ENCODE results near the gene FAF2. TPM values are rescaled to one million over a fixed set of nuclear protein-coding genes. Genes with fewer than 3 reads are reported as not detected.
A peak's percentile ranks its signal among the peaks of the same experiment; 100 is the strongest.
"Not testable (repeated sequence)": the region's sequence is repeated elsewhere in the genome, so short reads cannot be mapped to it uniquely, and the experiment has no call there.

Gene FAF2
- total RNA-seq, 1 experiment from 2014 or later: 45.9 TPM

GRCh38 chr5:176454724-176455394, 6.7 kb downstream of the FAF2 start:
- DNase-seq (ENCODE audit: low read depth): no peak

DNA sequence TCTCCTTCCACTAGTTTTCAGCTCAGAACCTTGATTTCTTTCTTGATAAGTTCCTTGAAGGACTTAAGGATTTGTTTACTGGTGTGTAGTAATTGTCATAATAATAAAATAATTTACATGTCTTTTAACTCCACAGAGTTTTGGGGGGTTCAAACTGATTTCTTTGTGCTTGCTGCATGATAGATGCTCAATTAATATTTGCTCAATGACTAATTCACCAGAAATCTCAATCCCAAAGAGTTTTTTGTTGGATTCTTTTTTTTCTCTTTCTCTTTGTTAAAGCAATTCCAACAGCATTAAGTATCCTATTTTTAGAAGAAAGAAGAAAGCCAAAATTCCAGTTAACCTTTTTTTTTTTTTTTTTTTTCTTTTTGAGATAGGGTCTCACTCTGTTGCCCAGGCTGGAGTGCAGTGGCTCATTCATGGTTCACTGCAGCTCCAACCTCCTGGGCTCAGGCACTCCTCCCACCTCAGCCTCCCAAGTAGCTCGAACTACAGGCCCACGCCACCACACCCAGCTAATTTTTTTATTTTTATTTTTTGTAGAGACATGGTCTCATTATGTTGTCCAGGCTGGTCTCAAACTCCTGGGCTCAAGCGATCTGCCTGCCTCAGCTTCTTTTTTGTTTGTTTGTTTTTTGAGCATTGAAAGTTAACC, 10.8 kb downstream of the FAF2 start:
- no peak for DNase-seq (ENCODE audit: low read depth)

DNA sequence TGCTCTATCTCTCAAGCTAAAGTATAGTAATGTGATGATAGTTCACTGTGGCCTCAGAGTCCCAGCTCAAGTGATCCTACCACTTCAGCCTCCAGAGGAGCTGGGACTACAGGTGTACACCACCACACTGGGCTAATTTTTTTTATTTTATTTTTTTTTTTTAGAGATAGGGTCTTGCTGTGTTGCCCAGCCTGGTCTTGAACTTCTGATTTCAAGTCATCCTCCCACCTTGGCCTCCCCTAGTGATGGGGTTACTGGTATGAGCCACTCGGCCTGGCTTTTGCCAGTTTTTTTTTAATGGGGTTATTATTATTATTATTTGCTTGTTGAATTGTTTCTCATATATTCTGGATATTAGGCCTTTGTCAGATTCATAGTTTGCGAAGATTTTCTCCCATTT, 13.2 kb downstream of the FAF2 start:
- DNase-seq (ENCODE audit: low read depth): no peak

GRCh38 chr5:176463113-176463764, 15.1 kb downstream of the FAF2 start:
- no peak for DNase-seq (ENCODE audit: low read depth)

GRCh38 chr5:176466245-176466871, 18.2 kb downstream of the FAF2 start:
- DNase-seq (ENCODE audit: low read depth): no peak

DNA sequence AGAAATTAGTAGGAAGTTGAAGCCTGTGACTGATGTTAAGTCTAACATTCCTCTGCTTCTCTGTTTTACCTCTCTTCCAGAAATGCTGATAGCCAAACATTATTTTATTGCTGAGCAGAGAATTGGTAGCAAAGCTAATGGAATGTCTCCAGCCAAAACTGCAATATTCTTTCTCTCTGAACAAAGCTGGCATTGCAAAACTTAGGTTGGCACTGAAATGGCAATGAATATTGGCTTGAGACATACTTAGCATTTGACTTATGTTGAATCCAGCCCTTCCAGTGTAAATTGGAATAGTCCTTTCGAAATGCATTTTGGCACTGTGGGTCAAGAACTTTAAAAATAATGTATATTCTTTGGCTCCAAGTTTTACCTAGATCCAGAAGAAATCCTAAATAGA, 21.1 kb downstream of the FAF2 start:
- DNase-seq (ENCODE audit: low read depth): no peak

DNA sequence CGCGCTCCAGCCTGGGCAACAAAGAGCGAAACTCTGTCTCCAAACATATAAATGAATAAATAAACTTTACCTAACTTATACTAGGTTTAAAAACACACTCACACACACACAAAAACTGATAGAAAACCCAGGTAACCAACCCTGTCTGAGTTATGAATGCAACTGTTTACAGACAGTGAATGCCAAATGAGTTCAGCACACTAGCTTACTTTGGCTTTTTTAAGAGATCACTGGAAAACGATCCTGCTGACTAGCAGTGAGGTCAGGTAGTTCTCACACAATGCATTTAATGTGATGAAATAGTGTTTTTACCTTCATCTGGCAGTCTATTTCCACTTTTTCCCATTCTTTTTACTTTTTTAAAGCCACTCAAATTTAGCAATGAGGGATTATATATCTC, 22.4 kb downstream of the FAF2 start:
- DNase-seq (ENCODE audit: low read depth): no peak

- DNase-seq (ENCODE audit: low read depth): no peak
Measured at GRCh38 chr5:176471098-176471497, 22.9 kb downstream of the FAF2 start.

GRCh38 chr5:176473335-176474006, 25.3 kb downstream of the FAF2 start:
- DNase-seq (ENCODE audit: low read depth): no peak

DNA sequence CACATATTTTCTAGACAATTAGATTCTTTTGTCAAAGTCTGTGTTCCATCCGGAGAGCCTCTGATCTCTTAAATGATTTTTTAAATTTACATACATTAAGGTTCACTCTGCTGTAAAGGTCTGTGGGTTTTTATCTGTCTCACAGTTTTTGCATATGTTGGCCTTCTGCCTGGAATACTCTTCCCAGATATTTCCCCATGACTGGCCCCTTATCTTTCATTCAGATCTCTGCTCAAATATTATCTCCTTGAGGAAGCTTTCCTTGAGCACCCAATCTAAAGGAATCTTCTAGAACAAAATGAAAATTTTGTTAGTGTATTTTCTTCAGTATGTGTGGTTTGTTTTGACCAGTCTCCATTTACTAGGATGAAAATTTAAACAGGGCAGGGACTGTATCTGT, 26.3 kb downstream of the FAF2 start:
- no peak for DNase-seq (ENCODE audit: low read depth)

- no peak for DNase-seq (ENCODE audit: low read depth)
Measured at GRCh38 chr5:176481711-176482110, 33.5 kb downstream of the FAF2 start.

DNA sequence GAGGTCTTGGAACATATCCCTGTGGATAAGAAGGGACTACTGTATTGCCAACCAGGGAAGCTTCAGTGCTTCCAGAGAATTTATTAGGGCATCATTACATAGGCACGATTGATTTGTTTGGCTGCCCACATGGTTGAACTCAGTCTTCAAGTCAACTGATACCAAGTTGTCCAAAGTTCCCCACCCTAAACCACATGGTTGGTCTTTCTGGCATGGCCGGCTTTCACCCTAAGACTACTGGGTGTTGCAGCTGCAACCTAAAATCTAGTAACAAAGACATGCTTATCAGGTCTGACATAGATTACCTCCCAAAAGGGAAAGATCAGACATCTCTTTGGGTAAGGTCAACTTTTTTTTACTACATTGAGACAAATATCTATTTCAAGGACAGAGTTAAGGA, 37.0 kb downstream of the FAF2 start:
- DNase-seq (ENCODE audit: low read depth): no peak

GRCh38 chr5:176486189-176486757, 38.1 kb downstream of the FAF2 start:
- no peak for DNase-seq (ENCODE audit: low read depth)

DNA sequence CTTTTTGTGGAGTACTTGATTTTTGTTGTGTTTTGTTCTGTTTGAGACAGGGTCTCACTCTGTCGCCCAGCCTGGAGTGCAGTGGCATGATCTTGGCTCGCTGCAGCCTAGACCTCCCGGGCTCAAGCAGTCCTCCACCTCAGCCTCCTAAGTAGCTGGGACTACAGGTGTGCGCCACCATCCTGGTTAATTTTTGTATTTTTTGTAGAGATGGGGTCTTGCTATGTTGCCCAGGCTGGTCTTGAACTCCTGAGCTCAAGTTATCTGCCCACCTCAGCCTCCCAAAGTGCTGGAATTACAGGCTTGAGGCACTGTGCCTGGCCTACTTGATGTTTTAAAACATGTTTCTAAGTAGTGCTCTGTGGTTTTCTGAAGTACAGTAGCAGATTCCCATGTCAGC, 39.0 kb downstream of the FAF2 start:
- DNase-seq (ENCODE audit: low read depth): not testable (repeated sequence)

- DNase-seq (ENCODE audit: low read depth): no peak
Measured at GRCh38 chr5:176489077-176489476, 40.9 kb downstream of the FAF2 start.

- no peak for DNase-seq (ENCODE audit: low read depth)
Measured at GRCh38 chr5:176490301-176490700, 42.1 kb downstream of the FAF2 start.

DNA sequence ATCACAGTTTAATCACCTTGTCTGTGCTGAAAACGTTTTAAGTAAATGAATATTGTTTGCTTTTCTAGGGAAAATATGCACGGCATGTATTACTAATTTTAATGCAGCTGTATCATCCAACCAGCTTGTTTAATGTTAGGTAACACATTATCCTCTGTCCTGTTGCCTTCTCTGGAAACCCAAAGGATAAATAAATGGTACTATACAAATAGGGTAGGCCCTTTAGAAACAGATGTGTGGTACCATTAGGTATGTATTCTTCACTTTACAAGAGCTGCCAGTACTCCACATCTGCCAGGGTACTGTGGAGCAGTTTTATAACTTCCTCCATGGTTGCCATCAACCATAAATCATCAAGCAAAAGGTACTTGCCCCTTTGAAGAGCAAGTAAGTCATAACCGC, 42.9 kb downstream of the FAF2 start:
- no peak for DNase-seq (ENCODE audit: low read depth)

DNA sequence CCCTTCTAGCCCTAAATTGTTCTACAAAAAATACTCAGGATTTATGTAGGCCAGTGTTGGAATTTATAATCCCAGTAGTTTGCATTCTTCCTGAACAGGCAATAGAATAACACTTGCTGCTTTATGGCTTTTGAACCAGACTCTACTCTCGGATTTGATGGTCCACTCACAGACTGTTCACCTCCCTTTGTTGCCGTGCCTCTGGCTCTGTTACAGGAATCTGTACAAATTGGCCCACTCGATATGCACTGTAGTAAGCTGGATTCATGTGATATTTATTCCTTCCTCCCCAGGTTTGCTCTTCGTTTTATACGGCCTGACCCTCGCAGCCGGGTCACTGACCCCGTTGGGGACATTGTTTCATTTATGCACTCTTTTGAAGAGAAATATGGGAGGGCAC, 43.7 kb downstream of the FAF2 start:
- DNase-seq (ENCODE audit: low read depth): no peak

GRCh38 chr5:176492431-176492830, 44.2 kb downstream of the FAF2 start:
- no peak for DNase-seq (ENCODE audit: low read depth)

GRCh38 chr5:176497852-176498251, 49.7 kb downstream of the FAF2 start:
- DNase-seq (ENCODE audit: low read depth): peak; percentile 30

DNA sequence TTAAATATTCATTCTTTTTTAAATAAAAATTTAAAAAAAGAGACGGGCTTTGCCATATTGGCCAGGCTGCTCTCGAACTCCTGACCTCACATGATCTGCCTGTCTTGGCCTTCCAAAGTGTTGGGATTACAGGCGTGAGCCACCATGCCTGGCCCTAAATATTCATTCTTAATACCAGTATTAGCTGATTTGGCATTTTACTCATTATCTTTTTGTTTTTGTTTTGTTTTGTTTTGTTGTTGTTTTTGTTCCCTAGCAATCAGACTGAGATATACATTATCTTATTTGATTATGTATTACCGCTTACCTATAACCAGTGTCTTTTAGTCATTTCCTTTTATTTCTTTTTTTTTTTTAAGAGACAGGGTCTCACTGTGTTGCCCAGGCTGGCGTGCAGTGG, 51.1 kb downstream of the FAF2 start:
- DNase-seq (ENCODE audit: low read depth): no peak

DNA sequence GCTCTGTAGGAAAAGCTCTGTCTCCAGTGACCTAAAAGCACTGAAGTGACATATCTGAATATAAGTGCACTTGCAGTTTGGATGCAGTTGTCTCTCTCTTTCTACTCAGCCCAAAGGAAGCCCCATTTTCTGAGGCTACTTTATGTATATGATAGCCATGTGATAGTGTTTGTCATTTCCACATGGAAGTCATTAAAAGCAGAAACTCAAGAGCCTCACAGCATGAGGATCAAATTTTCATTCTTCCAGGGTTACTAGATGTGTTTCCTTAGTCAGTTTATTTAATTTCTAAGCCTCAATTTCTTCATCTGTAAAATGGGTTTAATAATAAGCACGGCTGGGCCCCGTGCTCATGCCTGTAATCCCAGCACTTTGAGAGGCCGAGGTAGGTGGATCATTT, 52.3 kb downstream of the FAF2 start:
- no peak for DNase-seq (ENCODE audit: low read depth)

All from Daoy (cell line).